ENCODE results near the gene GAPDH.
"Not testable (repeated sequence)": the region's sequence is repeated elsewhere in the genome, so short reads cannot be mapped to it uniquely, and the experiment has no call there.

Gene GAPDH

GRCh38 chr12:6533923-6534694 is at the start of gene GAPDH:
GAPDH (plus strand) TSS chr12:6534517; CDS start chr12:6534833, 316 bp downstream.
- DNase-seq = peak; percentile 94

- DNase-seq = no peak
Observed at GRCh38 chr12:6488240-6488639, 46.1 kb upstream of the GAPDH start.

GRCh38 chr12:6489449-6489848 is 44.9 kb upstream of the GAPDH start:
- no peak for DNase-seq

- DNase-seq = not testable (repeated sequence)
Observed at GRCh38 chr12:6490673-6491072, 43.6 kb upstream of the GAPDH start.

- peak; percentile 94 for DNase-seq
Observed at GRCh38 chr12:6492838-6493496, 41.4 kb upstream of the GAPDH start, which contains the start of gene MRPL51. MRPL51 (minus strand) TSS chr12:6493262; CDS start chr12:6493136, 126 bp downstream.

- peak; percentile 96 for DNase-seq
Observed at GRCh38 chr12:6493497-6494257, 40.6 kb upstream of the GAPDH start, which contains the start of gene NCAPD2. NCAPD2 (plus strand) TSS chr12:6494102; CDS start chr12:6495099, 997 bp downstream.

- DNase-seq = no peak
Observed at GRCh38 chr12:6494258-6494743, 40.0 kb upstream of the GAPDH start.

GRCh38 chr12:6494968-6495367 is 39.3 kb upstream of the GAPDH start:
- no peak for DNase-seq

GRCh38 chr12:6497291-6497690 is 37.0 kb upstream of the GAPDH start:
- DNase-seq = not testable (repeated sequence)

- no peak for DNase-seq
Observed at GRCh38 chr12:6500466-6500865, 33.9 kb upstream of the GAPDH start.

- DNase-seq = no peak
Observed at GRCh38 chr12:6507102-6507998, 27.0 kb upstream of the GAPDH start.

- no peak for DNase-seq
Observed at GRCh38 chr12:6508087-6508486, 26.2 kb upstream of the GAPDH start.

GRCh38 chr12:6520186-6520585 is 14.1 kb upstream of the GAPDH start:
- DNase-seq = no peak

GRCh38 chr12:6522193-6522592 is 12.1 kb upstream of the GAPDH start:
- no peak for DNase-seq

- no peak for DNase-seq
Observed at GRCh38 chr12:6523708-6524107, 10.6 kb upstream of the GAPDH start.

GRCh38 chr12:6524648-6525047 is 9.7 kb upstream of the GAPDH start:
- no peak for DNase-seq

GRCh38 chr12:6526201-6526600 is 8.1 kb upstream of the GAPDH start:
- DNase-seq = no peak

- no peak for DNase-seq
Observed at GRCh38 chr12:6526766-6527525, 7.4 kb upstream of the GAPDH start.

- DNase-seq = no peak
Observed at GRCh38 chr12:6527711-6528110, 6.6 kb upstream of the GAPDH start.

- no peak for DNase-seq
Observed at GRCh38 chr12:6528539-6529235, 5.6 kb upstream of the GAPDH start.

GRCh38 chr12:6529291-6529737 is 5.0 kb upstream of the GAPDH start:
- DNase-seq = no peak

Data from NCI-H1092 (cell line).